ENCODE measurements around the gene LRRC45.

The LRRC45 gene

GRCh38 chr17:82076785-82077591 lies 53.9 kb downstream of the LRRC45 start:
- H3K36me3 ChIP-seq (ENCODE audit: insufficient read depth, low read length) = peaks cover 40% of the 10 kb centered on the region
- no peaks in the 10 kb centered on the region; the same call in 1 of the 2 replicates for H3K27me3 ChIP-seq (ENCODE audit: insufficient read depth, low read length)
- 90% methylated on average over 21 of the region's 21 CpGs for WGBS
- H3K9ac ChIP-seq (ENCODE audit: low read depth, low read length) = no peak overlapping the region
- no peaks in the 10 kb centered on the region for H3K4me1 ChIP-seq (ENCODE audit: insufficient read depth, low read length)
- no peaks in the 10 kb centered on the region for H3K9me3 ChIP-seq (ENCODE audit: insufficient read depth, low read depth, low read length)
- H3K27ac ChIP-seq (ENCODE audit: low read depth, low read length) = no peak overlapping the region
- H3K4me3 ChIP-seq (ENCODE audit: low read length) = no peak overlapping the region

DNA sequence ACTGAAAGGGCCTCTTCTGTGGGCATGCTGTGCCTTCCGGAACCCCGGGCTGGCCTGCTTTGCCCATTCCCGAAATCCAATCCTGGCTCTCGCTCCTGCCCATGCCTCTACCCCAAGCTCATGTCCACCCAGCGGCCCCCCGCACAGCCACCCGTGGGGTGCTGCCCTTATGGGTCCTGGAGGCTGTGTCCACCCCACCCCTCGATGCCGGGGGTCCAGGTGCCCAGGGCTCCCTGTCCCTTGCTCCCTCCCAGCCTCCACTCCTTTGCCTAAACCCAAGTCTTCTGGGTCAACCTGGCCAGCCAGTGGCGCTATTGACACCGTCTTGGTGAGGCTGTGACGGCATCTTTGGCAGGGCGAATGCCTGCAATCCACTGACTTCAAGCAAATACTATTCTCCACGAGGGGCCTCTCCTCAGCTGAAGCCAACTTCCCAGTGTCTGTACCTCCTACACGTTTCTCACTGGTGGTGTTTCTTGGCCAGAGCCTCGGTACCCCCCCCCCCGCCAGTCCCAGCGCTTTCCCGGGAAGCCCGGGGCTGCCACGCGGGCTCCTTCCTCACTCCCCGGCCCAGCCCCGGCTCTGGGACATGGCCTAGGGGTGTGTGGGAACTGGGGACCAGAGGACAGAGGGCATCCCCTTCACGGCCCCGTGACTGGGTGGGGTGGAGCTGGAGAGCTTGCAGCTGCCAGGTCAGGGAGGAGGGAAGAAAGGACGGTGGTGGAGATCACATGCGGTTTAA lies 54.7 kb downstream of the LRRC45 start:
- Histone ChIP-seq H3K27me3 (ENCODE audit: insufficient read depth, low read length) (no peaks in the 10 kb centered on the region; the same call in 1 of the 2 replicates), H3K9ac (ENCODE audit: low read depth, low read length) (no peak overlapping the region), H3K9me3 (ENCODE audit: insufficient read depth, low read depth, low read length) (no peaks in the 10 kb centered on the region), H3K4me3 (ENCODE audit: low read length) (no peak overlapping the region), H3K36me3 (ENCODE audit: insufficient read depth, low read length) (peaks cover 48% of the 10 kb centered on the region), H3K27ac (ENCODE audit: low read depth, low read length) (no peak overlapping the region), H3K4me1 (ENCODE audit: insufficient read depth, low read length) (no peaks in the 10 kb centered on the region)
- WGBS = 90% methylated on average over 28 of the region's 28 CpGs

- no peaks in the 10 kb centered on the region for H3K4me1 ChIP-seq (ENCODE audit: insufficient read depth, low read length)
- no peak overlapping the region for H3K27ac ChIP-seq (ENCODE audit: low read depth, low read length)
- H3K36me3 ChIP-seq (ENCODE audit: insufficient read depth, low read length) = peaks cover 55% of the 10 kb centered on the region
- no peak overlapping the region for H3K9ac ChIP-seq (ENCODE audit: low read depth, low read length)
- no peaks in the 10 kb centered on the region; the same call in 1 of the 2 replicates for H3K27me3 ChIP-seq (ENCODE audit: insufficient read depth, low read length)
- H3K4me3 ChIP-seq (ENCODE audit: low read length) = no peak overlapping the region
- H3K9me3 ChIP-seq (ENCODE audit: insufficient read depth, low read depth, low read length) = no peaks in the 10 kb centered on the region
- WGBS = 94% methylated on average over 18 of the region's 18 CpGs
These were observed 55.3 kb downstream of the LRRC45 start for GRCh38 chr17:82078433-82078832.

DNA sequence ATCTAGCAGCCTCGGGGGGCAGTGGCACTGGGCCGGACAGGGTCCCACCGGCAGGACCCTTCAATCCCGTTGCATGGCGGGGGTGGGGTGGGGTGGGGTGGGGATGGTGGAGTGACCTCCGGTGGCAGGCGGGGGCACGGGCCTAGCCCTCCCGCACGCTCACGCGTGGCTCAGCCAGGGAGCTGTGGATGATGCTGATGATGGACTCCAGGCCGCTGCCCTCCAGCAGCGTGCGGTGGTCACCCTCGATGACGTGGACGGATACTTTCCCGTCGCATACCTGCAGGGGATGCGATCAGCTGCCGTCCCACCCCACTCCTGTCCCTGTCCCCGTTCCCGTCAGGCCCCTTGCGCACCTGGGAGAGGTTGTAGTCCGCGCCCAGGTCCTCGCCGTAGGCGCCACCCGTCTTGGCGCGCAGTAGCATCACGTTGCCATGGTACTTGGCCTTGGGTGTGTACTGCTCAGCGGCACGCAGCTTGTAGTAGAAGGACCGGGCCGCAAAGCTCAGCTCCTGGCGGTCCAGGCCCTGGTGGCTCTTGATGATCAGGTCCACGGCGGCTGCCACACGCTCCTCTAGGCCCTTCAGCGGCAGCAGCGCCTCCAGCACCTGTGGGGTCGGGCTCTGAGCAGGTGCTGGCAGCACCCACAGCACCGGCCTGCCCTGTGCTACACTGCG lies 56.0 kb downstream of the LRRC45 start:
- 95% methylated on average over 47 of the region's 47 CpGs for WGBS
- Histone ChIP-seq H3K27ac (ENCODE audit: low read depth, low read length) (no peak overlapping the region), H3K36me3 (ENCODE audit: insufficient read depth, low read length) (peaks cover 62% of the 10 kb centered on the region)

DNA sequence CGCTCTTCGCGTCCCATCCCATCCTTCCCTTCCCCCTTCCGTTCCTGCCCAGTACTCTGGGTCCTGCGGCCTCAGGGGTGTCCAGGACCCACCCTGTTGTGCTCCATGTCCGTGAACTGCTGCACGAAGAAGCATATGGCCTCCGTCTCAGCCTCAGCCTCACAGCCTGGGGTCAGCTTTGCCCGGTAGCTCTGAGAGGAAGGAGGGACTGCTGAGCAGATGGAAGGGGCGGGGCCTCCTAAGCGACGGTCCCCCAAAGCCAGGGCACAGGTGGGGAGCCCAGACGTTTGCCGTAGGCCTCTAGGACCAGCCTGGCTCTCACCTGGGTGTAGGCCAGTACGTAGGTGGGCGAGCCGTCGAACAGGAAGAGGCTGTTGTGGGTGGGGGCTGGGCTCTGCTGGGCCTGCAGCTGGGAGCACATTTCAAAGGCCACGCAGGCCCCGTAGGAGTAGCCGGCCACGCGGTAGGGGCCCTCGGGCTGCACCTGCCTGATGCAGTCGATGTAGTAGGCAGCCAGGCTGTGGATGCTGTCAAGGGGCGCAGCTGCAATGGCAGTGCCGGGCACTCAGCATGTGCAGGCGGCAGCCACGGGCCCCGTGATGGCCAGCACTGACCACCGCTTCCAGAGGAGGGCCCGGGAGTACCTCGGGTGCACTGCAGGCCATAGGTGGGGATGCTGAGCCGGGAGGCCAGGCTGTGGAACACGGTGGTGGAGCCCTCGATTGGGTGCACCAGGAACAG lies 57.1 kb downstream of the LRRC45 start:
- no peaks in the 10 kb centered on the region for H3K9me3 ChIP-seq (ENCODE audit: insufficient read depth, low read depth, low read length)
- H3K9ac ChIP-seq (ENCODE audit: low read depth, low read length) = no peak overlapping the region
- no peaks in the 10 kb centered on the region for H3K27me3 ChIP-seq (ENCODE audit: insufficient read depth, low read length)
- H3K27ac ChIP-seq (ENCODE audit: low read depth, low read length) = no peak overlapping the region
- H3K4me3 ChIP-seq (ENCODE audit: low read length) = no peak overlapping the region
- peaks cover 72% of the 10 kb centered on the region for H3K36me3 ChIP-seq (ENCODE audit: insufficient read depth, low read length)
- 95% methylated on average over 36 of the region's 36 CpGs for WGBS
- no peaks in the 10 kb centered on the region for H3K4me1 ChIP-seq (ENCODE audit: insufficient read depth, low read length)

More for the DNA sequence above, 56.0 kb downstream of the LRRC45 start:
- Histone ChIP-seq H3K9ac (ENCODE audit: low read depth, low read length) (no peak overlapping the region), H3K27me3 (ENCODE audit: insufficient read depth, low read length) (no peaks in the 10 kb centered on the region; the same call in 1 of the 2 replicates), H3K4me3 (ENCODE audit: low read length) (no peak overlapping the region), H3K9me3 (ENCODE audit: insufficient read depth, low read depth, low read length) (no peaks in the 10 kb centered on the region), H3K4me1 (ENCODE audit: insufficient read depth, low read length) (no peaks in the 10 kb centered on the region)

All from HUES64 (cell line).